Suppressor macrophage treated with lipopolysaccharide for 1 hour (primary cell): Measurements from ENCODE around the gene C11orf86.
"Not testable (repeated sequence)": the region's sequence is repeated elsewhere in the genome, so short reads cannot be mapped to it uniquely, and the experiment has no call there.

Experiments
- DNase-seq, 3 donors: peaks; one replicate each; pipeline ENCODE4 v3.0.0-alpha.2; 2020 to 2022

Gene C11orf86

GRCh38 chr11:66992041-66992440 is 16.9 kb downstream of the C11orf86 start:
- DNase-seq: no peak

- DNase-seq: no peak
Observed at GRCh38 chr11:66996609-66997273, 21.6 kb downstream of the C11orf86 start.

- DNase-seq: no peak
Observed at GRCh38 chr11:66999555-66999954, 24.5 kb downstream of the C11orf86 start.

GRCh38 chr11:67001332-67001731 is 26.2 kb downstream of the C11orf86 start:
- no peak for DNase-seq

GRCh38 chr11:67002297-67002913 is 27.3 kb downstream of the C11orf86 start:
- DNase-seq: no peak

- no peak for DNase-seq
Observed at GRCh38 chr11:67002921-67003411, 27.9 kb downstream of the C11orf86 start.

GRCh38 chr11:67005200-67005599 is 30.1 kb downstream of the C11orf86 start:
- DNase-seq: not testable (repeated sequence)

- DNase-seq: peak in 1 of 3 donors; percentile 28
Observed at GRCh38 chr11:67006029-67006884, 31.2 kb downstream of the C11orf86 start.

- DNase-seq: peak; percentile 59 to 84 (median 75)
Observed at GRCh38 chr11:67007126-67007525, 32.0 kb downstream of the C11orf86 start.

GRCh38 chr11:67010296-67010905 is 35.3 kb downstream of the C11orf86 start:
- DNase-seq: no peak

- no peak for DNase-seq
Observed at GRCh38 chr11:67013511-67014045, 38.5 kb downstream of the C11orf86 start.

- DNase-seq: no peak
Observed at GRCh38 chr11:67014343-67014742, 39.2 kb downstream of the C11orf86 start.

GRCh38 chr11:67015048-67015447 is 39.9 kb downstream of the C11orf86 start:
- no peak for DNase-seq

GRCh38 chr11:67016550-67016949 is 41.4 kb downstream of the C11orf86 start:
- DNase-seq: no peak

- no peak for DNase-seq
Observed at GRCh38 chr11:67020949-67021348, 45.8 kb downstream of the C11orf86 start.

GRCh38 chr11:67022341-67022933 is 47.3 kb downstream of the C11orf86 start:
- peak; percentile 53 to 58 (median 56) for DNase-seq

GRCh38 chr11:67022961-67023956 is 48.2 kb downstream of the C11orf86 start, which contains the start of gene SYT12:
SYT12 (plus strand) TSS chr11:67023134; CDS start chr11:67030145, 7,011 bp downstream.
- peak; percentile 61 to 82 (median 64) for DNase-seq

GRCh38 chr11:67023957-67024353 is 48.9 kb downstream of the C11orf86 start:
- DNase-seq: no peak

- DNase-seq: peak in 2 of 3 donors; percentile 28 to 31
Observed at GRCh38 chr11:67024410-67024809, 49.3 kb downstream of the C11orf86 start.

GRCh38 chr11:67024966-67025365 is 49.9 kb downstream of the C11orf86 start:
- DNase-seq: no peak

GRCh38 chr11:67025750-67026149 is 50.6 kb downstream of the C11orf86 start:
- no peak for DNase-seq
